Right forelimb (tissue), 1 donor: ENCODE measurements around the gene SAA1.

Source experiments
- DNase-seq: peaks from one replicate; pipeline ENCODE4 v3.0.0-alpha.2; 2018

SAA1 gene

GRCh38 chr11:18312663-18313420 lies 46.8 kb downstream of the SAA1 start:
- DNase-seq: no peak

GRCh38 chr11:18313965-18314763 lies 48.1 kb downstream of the SAA1 start:
- no peak for DNase-seq

- DNase-seq: no peak
Measured at GRCh38 chr11:18314784-18315523, 48.9 kb downstream of the SAA1 start.

GRCh38 chr11:18315893-18316292 lies 49.8 kb downstream of the SAA1 start:
- DNase-seq: no peak

GRCh38 chr11:18317551-18317950 lies 51.5 kb downstream of the SAA1 start:
- no peak for DNase-seq
